Activated CD8-positive, alpha-beta memory T cell treated with anti-CD3 and anti-CD28 coated beads for 24 hours (primary cell): ENCODE measurements around the gene TANC1.

Source experiments
- DNase-seq: peaks from one replicate; pipeline ENCODE4 v3.0.0-alpha.2; 2020

TANC1 gene

GRCh38 chr2:158996378-158996993 lies 28.0 kb downstream of the TANC1 start:
- DNase-seq: no peak

GRCh38 chr2:158997037-158997790 lies 28.8 kb downstream of the TANC1 start:
- DNase-seq: no peak

DNA sequence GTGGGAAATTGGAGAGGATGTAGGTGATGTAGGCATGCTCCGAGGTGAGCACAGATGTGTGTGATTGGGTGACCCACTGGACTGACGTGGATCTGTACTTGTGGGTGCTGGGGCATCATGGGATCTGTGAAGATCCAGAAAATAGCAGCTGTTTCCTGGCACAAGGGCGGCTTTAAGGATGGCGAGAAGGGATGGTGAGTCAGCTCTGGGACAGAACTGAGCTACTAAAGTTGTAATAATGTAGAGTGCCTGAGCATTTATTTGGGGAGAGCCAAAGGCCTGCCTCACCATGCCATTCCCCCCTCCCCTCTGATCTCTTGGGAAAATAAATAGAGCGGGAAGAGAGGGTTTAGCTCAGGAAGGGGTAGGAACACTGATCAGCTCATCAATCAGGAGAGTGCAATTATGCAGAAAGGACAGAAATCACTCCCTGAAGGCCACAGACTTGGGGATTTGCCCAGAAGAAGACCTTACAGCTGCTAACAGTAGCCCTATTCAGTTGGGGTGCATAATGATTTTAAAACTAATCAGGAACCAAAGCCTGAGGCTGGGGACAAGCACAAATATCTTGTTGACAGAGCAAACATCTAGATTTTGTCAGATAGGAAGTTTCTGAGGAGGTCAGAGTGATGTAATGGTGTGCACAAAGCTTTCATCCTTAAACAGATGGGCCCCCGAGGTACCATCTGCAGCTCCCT lies 30.3 kb downstream of the TANC1 start:
- DNase-seq: no peak

- DNase-seq: no peak
Observed at GRCh38 chr2:158999458-158999857, 31.0 kb downstream of the TANC1 start.

- DNase-seq: no peak
Observed at GRCh38 chr2:159000072-159000471, 31.6 kb downstream of the TANC1 start.

DNA sequence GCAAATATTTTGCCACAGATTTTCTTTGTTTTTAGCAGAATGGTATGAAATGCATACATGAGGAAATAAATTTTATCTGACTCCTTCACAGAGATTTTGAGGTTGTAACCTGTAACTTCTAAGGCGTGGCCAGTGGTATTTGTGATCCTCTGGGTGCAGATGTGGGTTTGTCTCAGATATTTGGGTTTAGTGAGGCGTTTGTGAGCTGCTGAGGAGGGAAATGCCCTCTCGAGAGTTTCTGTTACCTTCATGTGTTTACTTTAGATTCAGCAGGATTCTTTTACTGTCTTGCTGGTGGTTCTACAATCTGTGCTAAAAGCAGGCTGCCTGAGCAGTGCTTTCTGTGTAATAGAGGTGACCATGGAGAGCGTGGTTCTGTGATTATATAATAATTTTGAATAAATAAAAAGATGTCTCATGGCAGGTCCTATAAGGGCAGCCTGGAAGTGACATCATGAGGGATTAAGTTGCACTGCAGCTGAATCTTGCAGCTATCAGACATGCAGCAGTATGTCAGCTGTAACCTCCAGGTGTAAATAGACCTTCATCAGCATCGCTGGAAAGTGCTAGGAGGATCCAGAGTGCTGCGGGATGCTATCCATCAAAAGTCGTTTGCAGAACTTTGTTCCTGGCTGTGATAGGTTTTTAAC lies 34.1 kb downstream of the TANC1 start:
- DNase-seq: no peak

- no peak for DNase-seq
Observed at GRCh38 chr2:159003555-159003954, 35.1 kb downstream of the TANC1 start.

DNA sequence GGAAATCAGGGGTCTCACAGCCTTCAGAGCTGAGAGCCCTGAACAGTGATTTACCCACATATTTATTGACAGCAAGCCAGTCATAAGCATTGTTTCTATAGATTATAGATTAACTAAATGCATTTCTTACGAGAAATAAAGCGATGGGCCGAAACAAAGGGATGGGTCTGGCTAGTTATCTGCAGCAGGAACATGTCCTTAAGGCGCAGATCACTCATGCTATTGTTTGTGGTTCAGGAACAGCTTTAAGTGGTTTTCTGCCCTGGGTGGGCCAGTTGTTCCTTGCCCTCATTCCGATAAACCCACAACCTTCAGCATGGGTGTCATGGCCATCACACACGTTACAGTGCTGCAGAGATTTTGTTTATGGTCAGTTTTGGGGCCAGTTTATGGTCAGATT lies 36.4 kb downstream of the TANC1 start:
- DNase-seq: no peak

DNA sequence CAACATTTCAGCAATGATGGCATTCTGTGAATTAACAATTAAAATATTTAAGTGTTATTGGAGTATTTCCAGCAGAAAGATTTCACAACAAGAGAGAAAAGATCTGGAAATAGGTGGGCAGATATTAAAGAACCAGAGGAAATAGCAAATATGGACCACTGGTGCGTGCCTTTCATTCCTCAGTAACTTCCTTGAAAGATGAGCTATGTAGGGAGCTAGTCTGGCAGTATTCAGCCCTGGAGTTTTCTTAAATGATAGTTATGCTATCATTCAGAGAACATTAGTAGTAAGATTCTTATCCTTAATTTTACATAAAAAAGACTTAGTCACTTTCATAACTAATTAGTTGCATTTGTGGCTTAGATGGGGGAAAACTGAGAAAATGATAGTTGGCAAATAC lies 41.5 kb downstream of the TANC1 start:
- no peak for DNase-seq

- DNase-seq: no peak
Observed at GRCh38 chr2:159010340-159010739, 41.9 kb downstream of the TANC1 start.

- DNase-seq: no peak
Observed at GRCh38 chr2:159010963-159011362, 42.5 kb downstream of the TANC1 start.

DNA sequence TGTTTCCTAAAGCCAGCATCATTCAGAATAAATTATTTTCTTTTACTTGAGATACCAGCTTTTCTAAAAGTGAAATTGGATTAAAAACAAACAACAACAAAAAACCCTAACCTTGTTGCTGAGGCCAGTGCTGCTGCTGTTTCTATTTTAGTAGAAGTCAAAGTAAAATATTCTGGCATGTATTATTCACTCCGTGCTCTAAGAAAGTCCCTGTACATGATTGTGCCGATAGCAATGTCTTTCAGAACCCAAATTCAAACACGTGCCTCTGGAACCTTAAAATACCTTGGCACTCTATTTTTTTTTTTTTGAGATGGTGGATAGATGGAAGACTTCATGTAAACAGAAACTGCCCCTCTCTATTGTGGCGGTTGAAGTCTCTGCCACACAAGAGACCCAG lies 43.7 kb downstream of the TANC1 start:
- DNase-seq: no peak

DNA sequence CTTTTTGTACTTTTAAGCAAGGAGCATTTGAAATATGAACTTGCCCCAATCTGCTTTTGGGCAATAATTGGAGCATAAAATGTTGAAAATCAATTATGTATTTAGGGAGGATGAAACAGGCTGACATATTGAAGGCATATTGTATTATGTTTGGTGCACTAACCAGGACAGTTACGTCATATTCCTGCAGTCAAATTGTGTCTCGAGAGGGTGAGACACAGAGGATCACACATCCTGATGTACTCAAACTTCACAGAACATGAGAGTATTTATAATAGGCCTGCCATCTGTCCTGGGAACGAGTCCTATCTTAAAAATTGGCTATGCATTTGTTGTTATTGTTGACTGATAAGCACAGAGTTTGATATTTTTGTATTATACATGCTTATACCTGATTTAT lies 44.7 kb downstream of the TANC1 start:
- no peak for DNase-seq

DNA sequence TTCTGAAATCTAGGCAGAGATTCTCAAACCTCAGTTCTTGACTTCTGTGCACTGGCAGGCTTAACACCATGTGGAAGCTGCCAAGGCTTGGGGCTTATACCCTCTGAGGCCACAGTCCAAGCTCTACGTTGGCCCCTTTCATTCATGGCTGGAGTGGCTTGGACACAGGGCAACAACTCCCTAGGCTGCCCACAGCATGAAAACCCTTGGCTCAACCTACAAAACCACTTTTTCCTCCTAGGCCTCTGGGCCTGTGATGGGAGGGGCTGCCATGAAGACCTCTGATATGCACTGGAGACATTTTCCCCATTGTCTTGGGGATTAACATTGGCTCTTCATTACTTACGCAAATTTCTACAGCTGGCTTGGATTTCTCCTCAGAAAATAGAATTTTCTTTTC lies 46.7 kb downstream of the TANC1 start:
- no peak for DNase-seq

GRCh38 chr2:159015823-159016222 lies 47.4 kb downstream of the TANC1 start:
- DNase-seq: no peak

DNA sequence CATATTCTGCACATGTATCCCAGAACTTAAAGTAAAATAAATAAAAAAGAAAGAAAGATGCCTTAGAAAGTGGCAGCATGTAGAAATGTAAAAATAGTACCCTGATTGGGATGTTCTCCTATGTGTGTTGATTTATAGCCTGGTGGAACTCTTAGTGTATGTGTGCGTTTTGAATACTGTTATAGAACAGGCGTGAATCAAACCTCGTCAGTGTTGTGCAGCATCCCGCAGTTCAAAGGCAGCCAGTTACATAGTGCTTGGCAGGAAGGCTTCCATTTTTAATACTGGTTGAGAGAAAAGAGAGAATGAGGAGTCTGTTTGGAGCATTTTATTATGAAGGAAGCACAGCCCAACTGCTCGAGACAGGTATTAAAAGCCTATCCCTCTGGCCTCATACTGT lies 49.4 kb downstream of the TANC1 start:
- no peak for DNase-seq

DNA sequence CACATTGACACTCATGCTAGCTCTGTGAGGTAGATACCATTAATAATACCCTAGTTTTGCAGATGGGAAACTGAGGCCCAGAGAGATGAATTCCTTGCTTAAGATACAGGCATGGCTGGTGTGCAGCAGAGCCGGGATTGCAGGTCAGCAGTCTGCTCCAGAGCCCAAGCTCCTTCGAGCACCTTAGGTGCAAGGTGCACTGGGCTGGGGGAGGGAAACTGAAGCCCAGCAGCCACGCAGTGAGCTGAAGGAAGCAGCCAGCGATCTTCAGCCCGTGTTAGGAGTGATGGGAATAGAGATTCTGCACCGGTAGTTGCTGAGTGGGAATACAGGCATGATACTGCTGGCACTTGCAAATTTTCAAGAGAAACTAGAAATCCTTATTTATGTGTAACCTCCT lies 50.6 kb downstream of the TANC1 start:
- no peak for DNase-seq

DNA sequence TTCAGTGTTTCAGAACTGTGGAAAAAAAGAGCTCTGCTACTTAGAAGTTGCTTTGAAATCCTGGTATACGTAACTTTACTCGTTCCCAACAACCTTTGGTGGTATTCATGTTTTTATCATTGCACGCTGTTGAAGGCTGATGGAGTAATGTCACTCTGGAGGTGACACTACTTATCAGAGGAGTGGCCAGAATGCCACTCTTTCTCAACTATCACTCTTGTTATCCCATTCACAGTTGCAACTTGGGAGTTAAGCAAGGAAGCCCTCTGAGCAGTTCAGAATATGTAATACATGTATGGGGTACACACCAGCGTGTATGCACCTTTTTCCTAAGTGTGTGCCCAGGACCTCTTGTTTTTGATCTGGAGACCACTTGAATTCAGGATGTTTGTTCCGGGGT lies 53.6 kb downstream of the TANC1 start:
- DNase-seq: no peak

DNA sequence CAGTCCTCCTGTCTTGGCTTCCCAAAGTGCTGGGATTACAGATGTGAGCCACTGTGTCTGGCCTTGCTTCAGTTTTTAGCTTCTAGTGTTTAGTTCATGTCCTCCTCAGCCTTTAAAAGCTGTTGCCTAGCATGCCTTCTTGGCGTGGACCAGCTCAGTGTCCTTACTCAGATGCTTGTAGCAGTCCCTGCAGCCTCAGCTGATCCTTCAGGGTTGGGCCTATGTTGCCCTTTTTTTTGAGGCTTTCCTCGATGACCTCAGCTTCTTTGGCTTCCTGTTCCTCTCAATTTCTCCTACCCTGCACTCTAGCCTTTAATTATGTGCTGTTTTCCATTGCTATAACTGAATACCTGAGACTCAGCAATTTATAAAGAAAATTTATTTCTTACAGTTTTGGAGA lies 57.7 kb downstream of the TANC1 start:
- no peak for DNase-seq

DNA sequence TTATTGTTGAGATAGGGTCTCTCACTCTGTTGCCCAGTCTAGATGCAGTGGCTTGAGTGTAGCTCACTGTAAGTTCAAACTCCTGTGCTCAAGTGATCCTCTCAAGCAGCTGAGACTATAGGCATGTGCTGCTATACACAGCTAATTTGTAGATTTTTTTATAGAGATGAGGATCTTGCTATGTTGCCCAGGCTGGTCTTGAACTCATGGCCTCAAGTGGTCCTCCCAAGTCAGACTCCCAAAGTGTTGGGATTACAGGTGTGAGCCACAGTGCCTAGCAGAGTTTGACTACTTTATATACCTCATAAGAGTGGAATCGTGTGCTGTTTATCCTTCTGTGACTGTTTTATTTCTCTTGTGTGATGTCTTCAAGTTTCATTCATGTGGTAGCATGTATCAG lies 60.3 kb downstream of the TANC1 start:
- no peak for DNase-seq

DNA sequence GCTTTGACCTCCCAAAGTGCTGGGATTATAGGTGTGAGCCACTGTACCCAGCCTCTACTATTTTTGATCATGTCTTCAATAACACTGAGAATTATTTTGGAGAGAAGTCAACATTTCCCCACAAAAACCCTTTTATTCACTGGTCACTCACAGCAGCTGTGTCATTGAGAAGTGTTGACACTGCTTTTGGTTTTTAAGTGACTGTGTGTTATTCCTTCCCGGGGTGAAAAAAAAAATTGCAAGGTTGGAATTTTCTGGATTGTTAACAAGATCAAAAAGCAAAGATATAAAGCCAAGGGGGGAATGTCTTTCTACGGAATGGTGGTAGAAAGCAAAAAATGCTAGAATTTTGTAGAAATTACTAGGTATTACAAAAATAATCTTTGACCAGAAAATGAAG lies 61.5 kb downstream of the TANC1 start:
- DNase-seq: no peak

DNA sequence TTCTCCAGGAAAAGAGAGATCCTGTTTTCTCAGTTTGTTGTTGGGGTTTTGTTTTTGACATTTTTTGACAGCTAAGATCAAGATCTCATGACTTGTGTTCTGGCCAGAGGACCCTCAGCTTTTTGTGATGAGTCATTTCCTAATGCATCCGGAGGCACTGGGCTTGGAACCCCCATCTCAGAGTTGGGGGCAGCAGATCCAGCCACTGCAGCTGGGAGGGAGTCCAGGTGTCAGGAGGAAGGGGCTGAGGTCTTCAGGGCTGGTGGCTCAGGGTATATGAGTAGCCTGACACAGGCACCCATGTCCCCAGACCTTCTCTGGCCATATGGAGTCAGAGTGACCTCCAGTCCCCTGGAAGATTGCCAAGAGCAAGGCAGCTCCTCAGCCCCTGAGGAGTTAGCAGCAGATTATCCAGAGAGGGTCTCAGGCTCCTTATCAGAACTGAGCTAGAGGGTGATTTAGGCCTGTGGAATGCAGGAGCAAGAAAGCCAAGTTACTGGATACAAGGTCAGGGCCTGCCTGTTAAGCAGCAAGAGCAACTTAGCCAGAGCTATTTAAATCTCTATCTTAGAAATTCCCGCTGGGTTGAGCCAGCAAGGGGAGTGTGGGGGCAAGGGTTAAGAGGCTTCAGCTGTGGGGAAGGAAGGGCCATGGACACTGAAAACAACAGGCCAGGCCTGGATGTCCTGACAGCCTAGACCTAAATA lies 62.4 kb downstream of the TANC1 start:
- DNase-seq: no peak

DNA sequence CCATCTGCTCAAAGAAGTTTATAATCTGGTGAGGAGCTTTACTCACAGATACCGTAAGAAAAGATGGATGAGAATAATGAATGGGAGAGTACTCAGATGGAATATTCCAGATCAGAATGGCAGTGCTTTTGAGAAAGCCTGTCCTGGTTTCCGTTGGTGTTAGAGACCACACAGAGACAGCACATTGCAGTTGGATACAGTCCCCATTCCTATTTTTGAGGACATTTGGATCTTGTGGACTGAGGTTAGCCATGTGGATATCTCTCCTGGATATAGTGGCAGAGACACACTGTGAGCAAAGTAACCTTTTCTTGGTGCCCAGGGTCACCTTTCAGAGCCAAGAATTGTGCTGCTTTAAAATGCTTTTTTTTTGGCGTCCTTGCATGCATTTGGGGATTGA lies 63.7 kb downstream of the TANC1 start:
- DNase-seq: no peak
